HepG2 (cell line): ENCODE results near the gene SYNGAP1. TPM values are rescaled to one million over a fixed set of nuclear protein-coding genes. Genes with fewer than 3 reads are reported as not detected.

Experiments used
- CBFB ChIP-seq: sonication (generic); formaldehyde crosslinking; IDR thresholded peaks from 2 replicates; pipeline ENCODE4 v1.4.0; 2020; ENCODE audit warnings: missing genetic modification reagents
- LBX2 ChIP-seq: sonication (generic); formaldehyde crosslinking; IDR thresholded peaks from 2 replicates; pipeline ENCODE4 v1.5.0; 2020; ENCODE audit warnings: missing genetic modification reagents, mild to moderate bottlenecking, borderline replicate concordance
- NBN ChIP-seq: fragments of 450-650 bp; conservative IDR thresholded peaks from 2 replicates; pipeline ENCODE4 v1.6.1; 2017
- NR0B2 ChIP-seq: sonication (generic); formaldehyde crosslinking; IDR thresholded peaks from 2 replicates; pipeline ENCODE4 v1.4.0; 2020; ENCODE audit warnings: mild to moderate bottlenecking, missing genetic modification reagents
- NR3C1 ChIP-seq: sonication (generic); formaldehyde crosslinking; IDR thresholded peaks from 2 replicates; pipeline ENCODE4 v1.4.0; 2020; ENCODE audit warnings: missing genetic modification reagents
- SIX4 ChIP-seq: sonication (generic); formaldehyde crosslinking; IDR thresholded peaks from 2 replicates; pipeline ENCODE4 v1.4.0; 2020; ENCODE audit warnings: missing genetic modification reagents
- SMAD1 ChIP-seq: sonication (generic); formaldehyde crosslinking; IDR thresholded peaks from 2 replicates; pipeline ENCODE4 v1.4.0; 2020; ENCODE audit warnings: missing genetic modification reagents, low read depth, mild to moderate bottlenecking, borderline replicate concordance
- TOPORS ChIP-seq: sonication (generic); formaldehyde crosslinking; IDR thresholded peaks from 2 replicates; pipeline ENCODE4 v1.8.0; 2023; ENCODE audit warnings: mild to moderate bottlenecking, missing genetic modification reagents
- ZBTB34 ChIP-seq: sonication (generic); formaldehyde crosslinking; IDR thresholded peaks from 2 replicates; pipeline ENCODE4 v1.8.0; 2022; ENCODE audit warnings: mild to moderate bottlenecking, missing genetic modification reagents
- ZNF20 ChIP-seq: sonication (generic); formaldehyde crosslinking; IDR thresholded peaks from 2 replicates; pipeline ENCODE4 v1.4.0; 2020; ENCODE audit warnings: mild to moderate bottlenecking, moderate library complexity, missing genetic modification reagents
- ZNF230 ChIP-seq: sonication (generic); formaldehyde crosslinking; IDR thresholded peaks from 2 replicates; pipeline ENCODE4 v1.4.0; 2020; ENCODE audit warnings: mild to moderate bottlenecking, missing genetic modification reagents
- ZNF235 ChIP-seq: sonication (generic); formaldehyde crosslinking; IDR thresholded peaks from 2 replicates; pipeline ENCODE4 v1.8.1; 2023; ENCODE audit warnings: mild to moderate bottlenecking, missing genetic modification reagents, borderline replicate concordance
- ZNF547 ChIP-seq: sonication (generic); formaldehyde crosslinking; IDR thresholded peaks from 2 replicates; pipeline ENCODE4 v1.5.1; 2020; ENCODE audit warnings: mild to moderate bottlenecking, missing genetic modification reagents
- ZNF75D ChIP-seq: sonication (generic); formaldehyde crosslinking; IDR thresholded peaks from 2 replicates; pipeline ENCODE4 v1.8.1; 2023; ENCODE audit warnings: missing genetic modification reagents, mild to moderate bottlenecking, borderline replicate concordance
- ZNF850 ChIP-seq: sonication (generic); formaldehyde crosslinking; conservative IDR thresholded peaks from 2 replicates; pipeline ENCODE4 v1.9.0; 2021; ENCODE audit warnings: mild to moderate bottlenecking, missing genetic modification reagents
- polyA plus RNA-seq, 8 experiments: library from polyadenylated mRNA; depleted of rRNA in 3 of 8; stranded (reverse) in 7 of 8; unstranded in 1 of 8; fragments of >200 nt; fragmentation: Illumina TruSeq in 4 of 8; extraction: Trizol in 4 of 8; gene quantifications; 2 replicates each; pipeline versions ENCODE4 v1.2.1 to v1.2.3, GENCODE V29; 2011 to 2016; ENCODE audit warnings: low read depth in 4 of 8, missing spikeins in 1 of 8, mixed read lengths in 1 of 8; ENCODE audit not compliant: insufficient read depth in 1 of 8
- total RNA-seq, 5 experiments: library from RNA; depleted of rRNA; stranded (reverse); fragments of >200 nt; fragmentation: Illumina TruSeq; extraction: Trizol; gene quantifications; 2 replicates each; pipeline ENCODE4 v1.2.3, GENCODE V29; 2016; ENCODE audit warnings: low read depth in 1 of 5
- TF ChIP-seq, protein P1 (sequence below): sonication (generic); formaldehyde crosslinking; IDR thresholded peaks from 2 replicates; pipeline ENCODE4 v1.4.0; 2020; ENCODE audit warnings: missing genetic modification reagents
- TF ChIP-seq, protein P2 (sequence below): sonication (generic); formaldehyde crosslinking; IDR thresholded peaks from 2 replicates; pipeline ENCODE4 v1.4.0; 2020; ENCODE audit warnings: missing genetic modification reagents, low read depth, mild to moderate bottlenecking, borderline replicate concordance
- TF ChIP-seq, protein P3 (sequence below): sonication (generic); formaldehyde crosslinking; IDR thresholded peaks from 2 replicates; pipeline ENCODE4 v1.8.0; 2022; ENCODE audit warnings: missing genetic modification reagents, mild to moderate bottlenecking, borderline replicate concordance

The SYNGAP1 gene
- total and polyA plus RNA-seq, 2 of the 13 experiments (the other 11 are each of a cell fraction or from before 2014, with no cell fraction given), result 0.75 to 1.1 TPM

- TF ChIP-seq NR3C1 (no peak), ZNF235 (CRISPR knock-in tag) (no peak), ZNF230 (CRISPR knock-in tag) (peak; percentile 91), ZNF20 (CRISPR knock-in tag) (no peak), CBFB (CRISPR knock-in tag) (peak; percentile 61; the same call in 1 of the 2 replicates), LBX2 (CRISPR knock-in tag) (peak; percentile 65; the same call in 1 of the 2 replicates), ZNF850 (CRISPR knock-in tag) (no peak), NBN (no peak), SMAD1 (CRISPR knock-in tag) (no peak), SIX4 (CRISPR knock-in tag) (peak; percentile 26; the same call in 1 of the 2 replicates), NR0B2 (peak; percentile 79; the same call in 1 of the 2 replicates), ZNF547 (CRISPR knock-in tag) (peak; percentile 50; the same call in 1 of the 2 replicates), TOPORS (peak; percentile 96), ZNF75D (CRISPR knock-in tag) (no peak), ZBTB34 (CRISPR knock-in tag) (no peak)
- TF ChIP-seq, protein P1, sequence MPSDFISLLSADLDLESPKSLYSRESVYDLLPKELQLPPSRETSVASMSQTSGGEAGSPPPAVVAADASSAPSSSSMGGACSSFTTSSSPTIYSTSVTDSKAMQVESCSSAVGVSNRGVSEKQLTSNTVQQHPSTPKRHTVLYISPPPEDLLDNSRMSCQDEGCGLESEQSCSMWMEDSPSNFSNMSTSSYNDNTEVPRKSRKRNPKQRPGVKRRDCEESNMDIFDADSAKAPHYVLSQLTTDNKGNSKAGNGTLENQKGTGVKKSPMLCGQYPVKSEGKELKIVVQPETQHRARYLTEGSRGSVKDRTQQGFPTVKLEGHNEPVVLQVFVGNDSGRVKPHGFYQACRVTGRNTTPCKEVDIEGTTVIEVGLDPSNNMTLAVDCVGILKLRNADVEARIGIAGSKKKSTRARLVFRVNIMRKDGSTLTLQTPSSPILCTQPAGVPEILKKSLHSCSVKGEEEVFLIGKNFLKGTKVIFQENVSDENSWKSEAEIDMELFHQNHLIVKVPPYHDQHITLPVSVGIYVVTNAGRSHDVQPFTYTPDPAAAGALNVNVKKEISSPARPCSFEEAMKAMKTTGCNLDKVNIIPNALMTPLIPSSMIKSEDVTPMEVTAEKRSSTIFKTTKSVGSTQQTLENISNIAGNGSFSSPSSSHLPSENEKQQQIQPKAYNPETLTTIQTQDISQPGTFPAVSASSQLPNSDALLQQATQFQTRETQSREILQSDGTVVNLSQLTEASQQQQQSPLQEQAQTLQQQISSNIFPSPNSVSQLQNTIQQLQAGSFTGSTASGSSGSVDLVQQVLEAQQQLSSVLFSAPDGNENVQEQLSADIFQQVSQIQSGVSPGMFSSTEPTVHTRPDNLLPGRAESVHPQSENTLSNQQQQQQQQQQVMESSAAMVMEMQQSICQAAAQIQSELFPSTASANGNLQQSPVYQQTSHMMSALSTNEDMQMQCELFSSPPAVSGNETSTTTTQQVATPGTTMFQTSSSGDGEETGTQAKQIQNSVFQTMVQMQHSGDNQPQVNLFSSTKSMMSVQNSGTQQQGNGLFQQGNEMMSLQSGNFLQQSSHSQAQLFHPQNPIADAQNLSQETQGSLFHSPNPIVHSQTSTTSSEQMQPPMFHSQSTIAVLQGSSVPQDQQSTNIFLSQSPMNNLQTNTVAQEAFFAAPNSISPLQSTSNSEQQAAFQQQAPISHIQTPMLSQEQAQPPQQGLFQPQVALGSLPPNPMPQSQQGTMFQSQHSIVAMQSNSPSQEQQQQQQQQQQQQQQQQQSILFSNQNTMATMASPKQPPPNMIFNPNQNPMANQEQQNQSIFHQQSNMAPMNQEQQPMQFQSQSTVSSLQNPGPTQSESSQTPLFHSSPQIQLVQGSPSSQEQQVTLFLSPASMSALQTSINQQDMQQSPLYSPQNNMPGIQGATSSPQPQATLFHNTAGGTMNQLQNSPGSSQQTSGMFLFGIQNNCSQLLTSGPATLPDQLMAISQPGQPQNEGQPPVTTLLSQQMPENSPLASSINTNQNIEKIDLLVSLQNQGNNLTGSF (CRISPR knock-in tag), result no peak
- TF ChIP-seq, protein P2, sequence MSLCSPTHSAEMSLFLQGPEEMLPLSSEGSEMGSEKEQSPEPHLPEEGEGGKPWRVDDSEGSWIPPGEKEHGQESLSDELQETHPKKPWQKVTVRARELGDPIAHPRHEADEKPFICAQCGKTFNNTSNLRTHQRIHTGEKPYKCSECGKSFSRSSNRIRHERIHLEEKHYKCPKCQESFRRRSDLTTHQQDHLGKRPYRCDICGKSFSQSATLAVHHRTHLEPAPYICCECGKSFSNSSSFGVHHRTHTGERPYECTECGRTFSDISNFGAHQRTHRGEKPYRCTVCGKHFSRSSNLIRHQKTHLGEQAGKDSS (CRISPR knock-in tag), result peak; percentile 68; the same call in 1 of the 2 replicates
- TF ChIP-seq, protein P3, sequence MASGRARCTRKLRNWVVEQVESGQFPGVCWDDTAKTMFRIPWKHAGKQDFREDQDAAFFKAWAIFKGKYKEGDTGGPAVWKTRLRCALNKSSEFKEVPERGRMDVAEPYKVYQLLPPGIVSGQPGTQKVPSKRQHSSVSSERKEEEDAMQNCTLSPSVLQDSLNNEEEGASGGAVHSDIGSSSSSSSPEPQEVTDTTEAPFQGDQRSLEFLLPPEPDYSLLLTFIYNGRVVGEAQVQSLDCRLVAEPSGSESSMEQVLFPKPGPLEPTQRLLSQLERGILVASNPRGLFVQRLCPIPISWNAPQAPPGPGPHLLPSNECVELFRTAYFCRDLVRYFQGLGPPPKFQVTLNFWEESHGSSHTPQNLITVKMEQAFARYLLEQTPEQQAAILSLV (CRISPR knock-in tag), result peak; percentile 82
Measured at GRCh38 chr6:33391278-33391921, 28.5 kb upstream of the SYNGAP1 start, which contains the start of gene KIFC1 (continued).
